GM23248 (cell line): Measurements from ENCODE around the gene NFYB. TPM values are rescaled to one million over a fixed set of nuclear protein-coding genes. Genes with fewer than 3 reads are reported as not detected.

Experiments
- DNase-seq: peaks from one replicate; pipeline ENCODE4 v3.0.0-alpha.2; 2015
- H2AFZ ChIP-seq: fragments of 200-600 bp; sonication (generic); 2 replicates; pipeline ENCODE4 v1.6.1; 2016; ENCODE audit warnings: antibody characterized with exemption
- H3F3A ChIP-seq: fragments of 200-600 bp; sonication (generic); 2 replicates; pipeline ENCODE4 v1.6.1; 2016; ENCODE audit warnings: mild to moderate bottlenecking, antibody characterized with exemption, mixed run types; ENCODE audit not compliant: insufficient read depth
- H3K27ac ChIP-seq: fragments of 200-600 bp; sonication (generic); 2 replicates; pipeline ENCODE4 v1.5.1; 2016; ENCODE audit warnings: mild to moderate bottlenecking
- H3K27me3 ChIP-seq: fragments of 200-600 bp; sonication (generic); replicated peaks from 2 replicates; pipeline ENCODE4 v1.6.1; 2016; ENCODE audit warnings: mild to moderate bottlenecking; ENCODE audit not compliant: insufficient read depth
- H3K36me3 ChIP-seq: fragments of 200-600 bp; sonication (generic); 2 replicates; pipeline ENCODE4 v1.6.1; 2016; ENCODE audit warnings: low read depth, mild to moderate bottlenecking
- H3K4me1 ChIP-seq: fragments of 200-600 bp; sonication (generic); 2 replicates; pipeline ENCODE4 v1.6.1; 2016; ENCODE audit warnings: mild to moderate bottlenecking; ENCODE audit not compliant: insufficient read depth
- H3K4me2 ChIP-seq: fragments of 200-600 bp; sonication (generic); one replicate; pipeline ENCODE4 v1.6.1; 2016; ENCODE audit warnings: mild to moderate bottlenecking; ENCODE audit not compliant: unreplicated experiment
- H3K4me3 ChIP-seq: fragments of 200-600 bp; sonication (generic); 2 replicates; pipeline ENCODE4 v1.5.1; 2016; ENCODE audit warnings: mild to moderate bottlenecking
- H3K79me2 ChIP-seq: fragments of 200-600 bp; sonication (generic); 2 replicates; pipeline ENCODE4 v1.6.1; 2016; ENCODE audit warnings: mild to moderate bottlenecking; ENCODE audit not compliant: insufficient read depth
- H3K9ac ChIP-seq: fragments of 200-600 bp; sonication (generic); 2 replicates; pipeline ENCODE4 v1.6.1; 2016; ENCODE audit warnings: mild to moderate bottlenecking
- H3K9me2 ChIP-seq: fragments of 200-600 bp; sonication (generic); 2 replicates; pipeline ENCODE4 v1.6.1; 2016; ENCODE audit warnings: mixed run types, mild to moderate bottlenecking, moderate library complexity; ENCODE audit not compliant: insufficient read depth
- H3K9me3 ChIP-seq: fragments of 200-600 bp; sonication (generic); one replicate; pipeline ENCODE4 v1.6.1; 2017; ENCODE audit warnings: low read depth
- H4K20me1 ChIP-seq: fragments of 200-600 bp; sonication (generic); 2 replicates; pipeline ENCODE4 v1.6.0; 2016; ENCODE audit not compliant: insufficient read depth
- EZH2 ChIP-seq: fragments of 200-600 bp; sonication (generic); IDR thresholded peaks from 2 replicates; pipeline ENCODE4 v1.6.1; 2018; ENCODE audit warnings: antibody characterized with exemption, mild to moderate bottlenecking; ENCODE audit not compliant: insufficient read depth, poor library complexity, severe bottlenecking
- EZH2phosphoT487 ChIP-seq: fragments of 200-600 bp; sonication (generic); IDR thresholded peaks from 2 replicates; pipeline ENCODE4 v1.6.1; 2018; ENCODE audit warnings: antibody characterized with exemption, moderate library complexity, mild to moderate bottlenecking, low read depth; ENCODE audit not compliant: insufficient read depth
- WGBS, 2 experiments: methylation state at CpG; one replicate each; pipeline ENCODE4 v1.1.6; 2015 to 2017; ENCODE audit warnings: low lambda C conversion rate in 2 of 2, low coverage in 1 of 2; ENCODE audit errors: missing lambda C conversion rate in 2 of 2; 5-methylcytosine and 5-hydroxymethylcytosine counted together
- in situ Hi-C: fragments of 300-500 bp; cut with MboI; formaldehyde crosslinking; loops from 2 replicates; pipeline ENCODE4 v1.15.0; 2020
- polyA plus RNA-seq: library from polyadenylated mRNA; unstranded; fragments of >200 nt; fragmentation: Nextera tagmentation; extraction: Ambion mirVana; gene quantifications from 2 replicates; pipeline ENCODE4 v1.2.1, GENCODE V29; 2016
- total RNA-seq: library from RNA; depleted of rRNA; stranded (reverse); fragments of >200 nt; shearing (Covaris generic); gene quantifications from 2 replicates; pipeline ENCODE4 v1.2.3, GENCODE V29; 2014

NFYB gene
- total and polyA plus RNA-seq, 2 experiments from 2014 or later, result 37.1 to 42.2 TPM

- Histone ChIP-seq H3K9ac (peak overlapping the region; percentile 80), H3K4me2 (peak overlapping the region; percentile 87), H3K4me3 (peak overlapping the region; percentile 78), H3K79me2 (peaks cover 56% of the 10 kb centered on the region), H3F3A (peaks cover 23% of the 10 kb centered on the region), H2AFZ (peak overlapping the region; percentile 64), H3K27ac (peak overlapping the region; percentile 7), H4K20me1 (no peaks in the 10 kb centered on the region), H3K36me3 (peaks cover 17% of the 10 kb centered on the region; the same call in 1 of the 2 replicates), H3K4me1 (peaks cover 50% of the 10 kb centered on the region), H3K27me3 (no peaks in the 10 kb centered on the region), H3K9me2 (no peaks in the 10 kb centered on the region), H3K9me3 (no peaks in the 10 kb centered on the region)
- in situ Hi-C loops, result no loop called here
- TF ChIP-seq EZH2, result no peak
- TF ChIP-seq EZH2phosphoT487, result no peak
- DNase-seq, result peak; percentile 46
Measured at GRCh38 chr12:104136577-104136976, 1.4 kb downstream of the NFYB start.

- H3K4me2 ChIP-seq, result peak overlapping the region; percentile 87
- no peak for TF ChIP-seq EZH2phosphoT487
- no peak for TF ChIP-seq EZH2
- H4K20me1 ChIP-seq, result no peaks in the 10 kb centered on the region
- peaks cover 63% of the 10 kb centered on the region for H3K4me1 ChIP-seq
- in situ Hi-C loops, result no loop called here
- no peaks in the 10 kb centered on the region for H3K27me3 ChIP-seq
- no peaks in the 10 kb centered on the region for H3K9me3 ChIP-seq
- peaks cover 21% of the 10 kb centered on the region; the same call in 1 of the 2 replicates for H3K36me3 ChIP-seq
- DNase-seq, result no peak
- no peak overlapping the region for H2AFZ ChIP-seq
- H3K79me2 ChIP-seq, result peaks cover 73% of the 10 kb centered on the region
- no peak overlapping the region for H3K27ac ChIP-seq
- H3K9me2 ChIP-seq, result no peaks in the 10 kb centered on the region
- no peak overlapping the region for H3K9ac ChIP-seq
- peaks cover 23% of the 10 kb centered on the region for H3F3A ChIP-seq
- WGBS, 2 experiments, result 100% methylated on average over 1 of the region's 1 CpG
- H3K4me3 ChIP-seq, result peak overlapping the region; percentile 78
Measured at GRCh38 chr12:104134882-104135281, 3.1 kb downstream of the NFYB start.

DNA sequence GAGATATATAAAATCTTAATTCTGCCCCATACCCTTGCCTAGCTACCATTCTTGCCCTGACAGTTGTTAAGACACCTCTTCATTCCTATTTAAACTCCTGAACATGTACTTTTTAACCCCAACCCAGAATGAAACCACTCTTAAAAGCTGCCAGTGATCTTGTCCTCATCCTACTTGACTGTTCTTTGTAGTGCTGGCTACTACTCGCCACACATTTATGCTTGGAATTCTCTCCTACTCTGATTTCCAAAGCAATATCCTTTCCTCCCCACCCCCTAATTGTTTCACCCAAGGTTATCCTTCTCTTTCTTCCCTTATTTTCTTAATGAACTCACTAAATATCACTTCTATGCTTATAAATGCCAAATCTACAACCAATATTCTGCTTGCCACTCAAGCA, 4.1 kb downstream of the NFYB start:
- H3K27me3 ChIP-seq, result no peaks in the 10 kb centered on the region
- H3K4me3 ChIP-seq, result peak overlapping the region; percentile 15; the same call in 1 of the 2 replicates
- in situ Hi-C loops, result no loop called here
- H2AFZ ChIP-seq, result no peak overlapping the region
- H3K36me3 ChIP-seq, result peaks cover 21% of the 10 kb centered on the region; the same call in 1 of the 2 replicates
- H3K4me1 ChIP-seq, result peaks cover 60% of the 10 kb centered on the region
- no peaks in the 10 kb centered on the region for H3K9me2 ChIP-seq
- H3K27ac ChIP-seq, result no peak overlapping the region
- no peak overlapping the region for H3K9ac ChIP-seq
- DNase-seq, result peak; percentile 27
- peak overlapping the region; percentile 72 for H3K4me2 ChIP-seq
- H3F3A ChIP-seq, result peaks cover 23% of the 10 kb centered on the region
- no peaks in the 10 kb centered on the region for H3K9me3 ChIP-seq
- H4K20me1 ChIP-seq, result no peaks in the 10 kb centered on the region
- 90 to 100% methylated on average over 1 of the region's 1 CpG for WGBS, 2 experiments
- H3K79me2 ChIP-seq, result peaks cover 84% of the 10 kb centered on the region
- TF ChIP-seq EZH2phosphoT487 (no peak), EZH2 (no peak)

DNA sequence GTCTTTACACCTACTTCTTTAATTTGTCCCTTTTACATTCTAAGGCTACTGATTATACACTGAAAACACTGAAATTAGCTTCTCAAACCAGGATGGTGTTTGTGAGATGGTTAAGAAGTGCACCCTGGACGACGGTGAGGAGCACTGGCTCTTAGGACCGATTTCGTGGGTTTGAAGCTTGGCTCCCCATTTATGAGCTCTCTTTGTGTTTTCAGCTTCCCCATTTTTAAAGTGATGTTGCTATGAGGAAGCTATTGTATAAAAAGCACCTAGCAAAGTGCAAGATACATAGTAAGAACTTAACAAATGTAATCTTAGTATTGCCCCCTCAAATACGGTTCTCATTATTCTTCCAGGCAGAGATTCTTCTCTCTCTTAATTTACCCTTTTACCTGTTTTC, 4.7 kb downstream of the NFYB start:
- Histone ChIP-seq H4K20me1 (no peaks in the 10 kb centered on the region), H3K27me3 (no peaks in the 10 kb centered on the region), H3K36me3 (peaks cover 22% of the 10 kb centered on the region), H3K9me2 (no peaks in the 10 kb centered on the region), H3K27ac (no peak overlapping the region), H2AFZ (no peak overlapping the region), H3K9me3 (no peaks in the 10 kb centered on the region), H3K79me2 (peaks cover 88% of the 10 kb centered on the region), H3K4me1 (peaks cover 55% of the 10 kb centered on the region), H3K9ac (no peak overlapping the region), H3K4me2 (peak overlapping the region; percentile 72), H3F3A (peaks cover 23% of the 10 kb centered on the region), H3K4me3 (no peak overlapping the region)
- 92 to 94% methylated on average over 5 of the region's 5 CpGs for WGBS, 2 experiments
- in situ Hi-C loops, result no loop called here
- DNase-seq, result no peak
- TF ChIP-seq EZH2 (no peak), EZH2phosphoT487 (no peak)
